Measurements from ENCODE around the gene DCAF5. TPM values are rescaled to one million over a fixed set of nuclear protein-coding genes. Genes with fewer than 3 reads are reported as not detected.
"Not testable (repeated sequence)": the region's sequence is repeated elsewhere in the genome, so short reads cannot be mapped to it uniquely, and the experiment has no call there.

Gene DCAF5
- total RNA-seq, 1 donor from 2014 or later = 54.0 TPM

GRCh38 chr14:69039288-69039628 is 113.7 kb downstream of the DCAF5 start:
- DNase-seq (ENCODE audit: missing footprints) (no peak), ATAC-seq (no peak)
- intact Hi-C loops (cut with DNase I) = no loop called here

GRCh38 chr14:69038455-69039287 is 114.2 kb downstream of the DCAF5 start:
- ATAC-seq (no peak), DNase-seq (ENCODE audit: missing footprints) (no peak)
- intact Hi-C loops (cut with DNase I) = no loop called here

DNA sequence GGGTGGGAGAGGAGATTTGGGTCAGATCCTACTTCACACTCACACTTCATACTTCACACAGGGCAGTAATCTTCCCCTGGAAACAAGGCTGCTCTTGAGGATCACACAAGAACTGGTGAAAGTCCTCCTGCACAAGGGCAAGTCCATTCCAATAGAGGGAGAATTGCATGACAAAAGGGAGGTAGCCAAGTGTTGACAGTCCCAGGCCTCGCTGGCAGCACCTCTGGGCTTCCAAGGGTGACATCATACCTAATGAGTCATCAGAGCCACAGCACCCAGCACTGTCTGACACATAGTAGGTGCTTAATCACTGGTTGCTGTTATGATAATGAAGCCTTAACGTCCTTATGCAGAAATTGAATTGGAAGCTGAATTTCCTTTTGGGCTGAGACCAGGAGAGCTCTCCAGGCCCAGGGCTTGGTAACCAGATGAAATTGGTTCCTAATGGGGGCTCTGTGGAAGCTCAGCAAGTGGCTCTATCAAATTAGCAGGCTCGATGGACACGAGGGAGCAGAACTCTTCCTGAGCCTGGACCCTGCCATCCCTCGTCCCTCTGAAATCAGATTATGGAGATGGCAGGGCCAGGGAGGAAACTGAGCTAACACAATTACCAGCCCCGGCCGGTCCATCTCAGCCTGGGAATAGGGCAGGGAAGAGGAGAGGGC is 115.0 kb downstream of the DCAF5 start:
- ATAC-seq (no peak), DNase-seq (ENCODE audit: missing footprints) (no peak)
- intact Hi-C loops (cut with DNase I) = no loop called here

DNA sequence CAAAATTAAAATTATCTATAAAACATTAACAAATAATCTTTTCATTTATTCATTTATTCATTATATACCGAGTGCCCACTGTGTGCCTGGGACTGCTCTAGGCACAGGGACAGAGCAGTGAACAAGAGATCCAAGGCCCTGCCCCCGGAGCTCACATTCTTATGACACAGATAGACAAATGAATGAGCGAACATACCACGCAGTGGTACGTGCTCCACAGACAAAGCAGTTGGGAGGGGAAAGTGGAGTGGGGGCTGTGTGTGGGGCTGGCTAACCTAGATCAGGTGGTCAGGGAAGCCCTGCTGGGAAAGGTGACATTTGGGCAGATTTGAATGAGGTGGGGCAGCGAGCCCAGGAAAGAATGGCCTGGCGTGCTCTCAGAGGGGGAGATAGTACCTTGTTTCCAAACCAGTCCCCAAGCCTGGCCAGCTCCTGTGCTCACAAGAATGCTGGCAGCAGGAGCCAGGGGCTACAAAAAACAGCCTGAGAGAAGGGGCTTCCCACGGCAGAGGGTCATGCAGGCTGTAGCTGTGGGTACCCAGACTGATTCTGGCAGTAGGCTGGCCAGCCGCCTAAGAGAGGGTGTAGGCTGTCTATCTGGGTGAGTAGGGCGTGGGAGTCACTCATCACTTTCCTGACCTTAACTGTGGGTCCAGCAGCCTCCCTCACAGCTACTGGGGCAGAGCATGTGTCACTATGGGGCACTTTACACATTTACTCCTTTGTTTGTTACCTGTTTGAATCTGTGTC is 116.0 kb downstream of the DCAF5 start:
- ATAC-seq (peak; percentile 24), DNase-seq (ENCODE audit: missing footprints) (no peak)
- intact Hi-C loops (cut with DNase I) = no loop called here

DNA sequence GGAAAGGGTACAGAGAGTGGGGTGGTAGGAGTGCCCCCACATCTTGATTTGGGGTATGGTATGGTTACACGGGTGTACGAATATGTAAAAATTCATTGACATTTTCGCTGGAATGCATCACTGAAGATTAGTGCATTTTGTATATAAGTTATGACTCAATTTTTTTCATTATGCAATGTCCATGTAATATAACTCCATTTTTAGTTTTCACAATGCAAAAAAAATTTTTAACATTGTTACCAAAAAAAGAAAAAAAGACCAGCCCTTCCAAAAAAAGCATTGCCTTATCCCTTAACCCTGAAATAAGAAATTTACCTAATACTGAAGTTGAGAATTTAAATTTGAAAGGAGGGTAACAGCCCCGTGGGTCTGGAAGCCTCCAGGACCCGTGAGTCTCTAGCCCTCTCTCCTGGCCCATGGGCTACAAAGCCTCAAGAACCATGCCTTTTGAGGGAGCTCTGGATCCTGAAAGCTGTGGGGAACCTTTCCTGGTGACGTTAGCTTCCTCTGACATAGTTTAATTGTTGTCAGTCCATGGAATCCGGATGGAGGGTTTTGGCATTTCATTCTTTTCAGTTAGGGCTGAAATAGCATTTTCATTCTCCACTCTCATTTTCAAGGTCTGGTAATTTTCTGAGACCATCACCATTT is 118.2 kb downstream of the DCAF5 start:
- intact Hi-C loops (cut with DNase I) = no loop called here
- ATAC-seq = no peak
- DNase-seq (ENCODE audit: missing footprints) = no peak

GRCh38 chr14:69027242-69027913 is 125.5 kb downstream of the DCAF5 start:
- DNase-seq (ENCODE audit: missing footprints) (no peak), ATAC-seq (no peak)
- intact Hi-C loops (cut with DNase I) = no loop called here

- intact Hi-C loops (cut with DNase I) = no loop called here
- DNase-seq (ENCODE audit: missing footprints) = no peak
- ATAC-seq = no peak
Measured at GRCh38 chr14:69023035-69023434, 129.9 kb downstream of the DCAF5 start.

DNA sequence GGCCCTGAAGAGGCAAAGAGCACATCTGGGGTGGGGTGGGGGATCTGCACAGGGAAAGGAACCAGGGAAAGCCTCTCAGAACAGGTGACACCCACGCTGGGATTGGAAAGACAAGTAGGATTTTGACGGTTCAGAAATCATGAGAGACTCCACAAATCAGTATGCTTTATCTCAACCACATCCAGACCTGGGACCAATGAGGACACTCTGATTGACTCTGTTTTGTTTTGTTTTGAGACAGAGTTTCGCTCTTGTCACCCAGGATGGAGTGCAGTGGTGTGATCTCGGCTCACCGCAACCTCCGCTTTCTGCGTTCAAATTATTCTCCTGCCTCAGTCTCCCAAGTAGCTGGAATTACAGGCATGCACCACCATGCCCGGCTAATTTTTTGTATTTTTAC is 130.8 kb downstream of the DCAF5 start:
- DNase-seq (ENCODE audit: missing footprints); intact Hi-C loops (cut with DNase I); ATAC-seq: not testable (repeated sequence)

GRCh38 chr14:69017706-69018105 is 135.2 kb downstream of the DCAF5 start:
- DNase-seq (ENCODE audit: missing footprints) (no peak), ATAC-seq (no peak)
- intact Hi-C loops (cut with DNase I) = no loop called here

- intact Hi-C loops (cut with DNase I) = no loop called here
- no peak for ATAC-seq
- no peak for DNase-seq (ENCODE audit: missing footprints)
Measured at GRCh38 chr14:69014829-69015259, 138.1 kb downstream of the DCAF5 start.

- intact Hi-C loops (cut with DNase I) = no loop called here
- DNase-seq (ENCODE audit: missing footprints) = peak; percentile 94
- peak; percentile 75 for ATAC-seq
Measured at GRCh38 chr14:69013943-69014782, 138.8 kb downstream of the DCAF5 start.

DNA sequence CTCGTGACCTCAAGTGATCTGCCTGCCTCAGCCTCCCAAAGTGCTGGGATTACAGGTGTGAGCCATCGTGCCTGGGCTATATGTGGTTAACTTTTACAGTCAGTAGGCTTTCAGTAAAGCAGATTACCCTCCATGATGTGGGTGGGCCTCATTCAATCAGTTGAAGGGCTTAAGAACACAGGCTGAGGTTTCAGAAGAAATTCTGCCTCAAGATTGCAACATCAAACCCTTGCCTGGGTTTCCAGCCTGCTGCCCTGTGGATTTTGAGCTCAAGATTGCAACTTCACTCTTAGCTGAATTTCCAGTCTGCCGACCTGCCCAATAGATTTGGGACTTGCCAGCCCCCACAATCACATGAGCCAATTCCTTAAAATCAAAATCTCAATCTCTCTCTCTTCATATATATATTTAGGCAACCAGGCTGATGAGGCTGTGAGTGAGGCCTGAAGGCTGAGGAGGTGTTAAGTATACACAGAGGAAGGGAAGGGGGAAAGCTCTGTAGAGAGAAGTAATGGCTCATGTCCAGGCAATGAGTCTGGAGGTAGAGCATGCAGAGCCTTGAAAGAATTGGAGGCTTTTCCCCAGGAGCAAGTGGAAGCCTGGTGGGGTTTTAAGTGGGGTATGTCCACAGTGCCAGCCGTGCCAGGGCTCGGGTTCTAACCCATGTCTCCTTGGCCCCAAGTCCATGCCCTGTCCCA is 140.5 kb downstream of the DCAF5 start:
- ATAC-seq (no peak), DNase-seq (ENCODE audit: missing footprints) (no peak)
- intact Hi-C loops (cut with DNase I) = no loop called here

- intact Hi-C loops (cut with DNase I) = no loop called here
- no peak for DNase-seq (ENCODE audit: missing footprints)
- ATAC-seq = no peak
Measured at GRCh38 chr14:69010648-69011047, 142.3 kb downstream of the DCAF5 start.

DNA sequence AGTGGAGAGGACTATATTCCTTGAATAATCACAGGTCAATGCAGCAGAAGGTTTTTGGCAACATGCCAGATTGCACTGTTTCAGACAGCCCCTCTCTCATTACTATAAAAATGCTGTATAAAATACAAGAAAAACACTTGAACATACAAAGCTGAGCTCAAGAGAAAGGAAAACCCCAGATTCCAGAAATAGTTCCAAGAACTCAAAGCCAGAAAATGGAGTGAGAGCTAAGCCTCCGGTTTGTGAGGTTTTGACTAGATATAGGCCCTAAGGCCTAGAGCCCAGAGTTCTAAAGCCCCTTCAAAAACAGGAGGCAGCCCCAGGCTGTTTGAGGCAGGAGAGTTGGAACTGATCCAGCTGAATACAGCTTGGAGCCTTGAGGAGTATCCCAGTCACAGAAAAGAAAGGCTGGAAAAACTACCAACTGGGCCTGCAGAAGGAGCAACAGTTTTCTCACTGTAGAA is 144.5 kb downstream of the DCAF5 start:
- DNase-seq (ENCODE audit: missing footprints) = no peak
- intact Hi-C loops (cut with DNase I) = no loop called here

DNA sequence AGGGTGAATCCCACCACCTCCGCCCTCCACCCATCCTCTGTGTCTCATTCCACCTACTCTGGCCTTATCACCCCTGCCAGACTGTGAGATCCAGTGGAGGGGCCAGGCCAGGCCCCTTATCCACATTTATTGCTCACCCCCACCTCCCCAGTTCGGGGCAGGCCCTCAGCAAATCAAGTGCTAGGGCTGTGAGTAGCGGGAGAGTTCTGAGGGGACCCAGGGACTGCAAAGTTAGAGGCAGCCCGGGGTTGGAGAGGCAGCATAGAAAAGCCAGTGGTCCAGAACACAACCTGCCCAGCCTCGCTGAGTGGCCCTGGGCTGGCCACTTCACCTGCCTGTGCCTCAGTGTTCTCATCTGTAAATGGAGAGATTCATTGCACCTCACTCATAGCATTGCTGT is 146.6 kb downstream of the DCAF5 start:
- intact Hi-C loops (cut with DNase I) = no loop called here
- ATAC-seq = no peak
- DNase-seq (ENCODE audit: missing footprints) = no peak

More for the DNA sequence above, 144.5 kb downstream of the DCAF5 start:
- no peak for ATAC-seq

- no peak for DNase-seq (ENCODE audit: missing footprints)
- peak; percentile 32 for ATAC-seq
- intact Hi-C loops (cut with DNase I) = no loop called here
Measured at GRCh38 chr14:69005432-69006148, 147.3 kb downstream of the DCAF5 start.

Measured in Right ventricle myocardium inferior (tissue), 1 donor.